ENCODE results near the gene BAIAP2.

- no peak for TF ChIP-seq EP300 (IDR thresholded peaks at IDR 0.05; ENCODE audit: borderline replicate concordance)
- no peak for TF ChIP-seq ZBTB7A (IDR thresholded peaks at IDR 0.05; ENCODE audit: low read depth)
These were observed 125.4 kb downstream of the BAIAP2 start for GRCh38 chr17:81160306-81160705.

Data from Ishikawa (cell line).